CD4-positive, alpha-beta T cell (primary cell): ENCODE data around the gene MTG1. TPM values are rescaled to one million over a fixed set of nuclear protein-coding genes. Genes with fewer than 3 reads are reported as not detected.
A peak's percentile ranks its signal among the peaks of the same experiment; 100 is the strongest.

Source experiments
- ATAC-seq: fragments of 200-7000 bp; cut with Tn5 transposase; one replicate; pipeline ENCODE4 v1.10.0; 2022; ENCODE audit warnings: mild to moderate bottlenecking; ENCODE audit not compliant: poor library complexity
- CTCF ChIA-PET: fragments of 350-600 bp; sonication (Branson Sonifier 250); formaldehyde crosslinking; loops from one replicate; lab custom pipeline; 2021; ENCODE audit warnings: antibody characterized with exemption, inconsistent platforms; lab: Charles Lee
- POLR2A ChIA-PET: fragments of 350-600 bp; sonication (Branson Sonifier 250); formaldehyde crosslinking; loops from one replicate; lab custom pipeline; 2021; ENCODE audit warnings: antibody characterized with exemption, inconsistent platforms; lab: Charles Lee
- DNase-seq, 14 experiments: peaks; one replicate each; pipeline ENCODE4 v3.0.0-alpha.2; 2013 to 2020; ENCODE audit warnings: mixed read lengths in 2 of 14
- H3K27ac ChIP-seq, 2 donors: one replicate each; pipeline versions ENCODE4 v1.5.1 to v1.7.0; 2013; ENCODE audit warnings: low read length in 2 of 2, low read depth in 1 of 2, mild to moderate bottlenecking in 1 of 2
- H3K27me3 ChIP-seq, 2 experiments: 1 replicate in 1 of 2; 2 replicates in 1 of 2; pipeline versions ENCODE4 v1.6.1 to v1.7.0; 2013; ENCODE audit warnings: low read length in 2 of 2, control low read depth in 1 of 2, mild to moderate bottlenecking in 1 of 2, moderate library complexity in 1 of 2; ENCODE audit not compliant: insufficient read depth in 2 of 2, control insufficient read depth in 1 of 2
- H3K36me3 ChIP-seq: one replicate; pipeline ENCODE4 v1.6.1; 2013; ENCODE audit warnings: low read length, control low read depth; ENCODE audit not compliant: insufficient read depth
- H3K4me1 ChIP-seq: one replicate; pipeline ENCODE4 v1.6.1; 2013; ENCODE audit warnings: low read length, control low read depth; ENCODE audit not compliant: insufficient read depth
- H3K4me3 ChIP-seq: one replicate; pipeline ENCODE4 v1.5.1; 2013; ENCODE audit warnings: mild to moderate bottlenecking, low read length, moderate library complexity
- H3K9me3 ChIP-seq, 2 experiments: 1 replicate in 1 of 2; 2 replicates in 1 of 2; pipeline versions ENCODE4 v1.6.1 to v1.7.0; 2013; ENCODE audit warnings: low read length in 2 of 2, mild to moderate bottlenecking in 2 of 2, control low read depth in 1 of 2, moderate library complexity in 1 of 2; ENCODE audit not compliant: control insufficient read depth in 1 of 2, insufficient read depth in 1 of 2
- H3K27ac Mint-ChIP-seq: one replicate; pipeline ENCODE4 v1.8.0; 2020; ENCODE audit warnings: mixed read lengths
- H3K27me3 Mint-ChIP-seq: one replicate; pipeline ENCODE4 v1.8.0; 2021; ENCODE audit warnings: mixed read lengths
- H3K36me3 Mint-ChIP-seq: one replicate; pipeline ENCODE4 v1.8.0; 2021; ENCODE audit warnings: low read depth, mixed read lengths
- H3K4me1 Mint-ChIP-seq: one replicate; pipeline ENCODE4 v1.8.0; 2021; ENCODE audit warnings: low read depth, mixed read lengths
- H3K4me3 Mint-ChIP-seq: one replicate; pipeline ENCODE4 v1.8.0; 2020; ENCODE audit warnings: mild to moderate bottlenecking, mixed read lengths
- H3K9me3 Mint-ChIP-seq: one replicate; pipeline ENCODE4 v1.8.0; 2020; ENCODE audit warnings: mixed read lengths
- intact Hi-C, 2 experiments: fragments of 100-400 bp; cut with DNase I in 1 of 2; cut with micrococcal nuclease in 1 of 2; formaldehyde crosslinking; loops; one replicate each; pipeline versions ENCODE4 v1.15.1 to v1.9.0; 2023 to 2025; cut with DNase I, micrococcal nuclease
- total RNA-seq, 174 experiments: library from RNA in 2 of 174; stranded (reverse) in 2 of 174; gene quantifications; one replicate each; pipeline ENCODE4 v1.2.3 and lab custom pipeline; 2021 to 2026
- TF ChIP-seq, protein P1 (sequence below): fragments of 200-600 bp; IDR thresholded peaks from one replicate; pipeline ENCODE4 v1.8.0; 2022; ENCODE audit warnings: antibody characterized with exemption, mild to moderate bottlenecking

MTG1 gene
- total RNA-seq, 2 experiments from 2014 or later: 28.5 to 34.9 TPM

- no peak overlapping the region for H3K27ac Mint-ChIP-seq
- intact Hi-C loops: no loop called here
- ATAC-seq (no peak), DNase-seq (no peak)
- H3K27me3 ChIP-seq: no peaks in the 10 kb centered on the region
- H3K4me3 Mint-ChIP-seq: no peak overlapping the region
- no peak overlapping the region for H3K4me3 ChIP-seq
- no peaks in the 10 kb centered on the region for H3K4me1 ChIP-seq
- H3K27ac ChIP-seq: no peak overlapping the region
- H3K36me3 ChIP-seq: peaks cover 2% of the 10 kb centered on the region
- CTCF ChIA-PET: no interaction called here
- H3K9me3 ChIP-seq: no peaks in the 10 kb centered on the region
- H3K36me3 Mint-ChIP-seq: no peaks in the 10 kb centered on the region
- H3K27me3 Mint-ChIP-seq: no peaks in the 10 kb centered on the region
- TF ChIP-seq, protein P1, sequence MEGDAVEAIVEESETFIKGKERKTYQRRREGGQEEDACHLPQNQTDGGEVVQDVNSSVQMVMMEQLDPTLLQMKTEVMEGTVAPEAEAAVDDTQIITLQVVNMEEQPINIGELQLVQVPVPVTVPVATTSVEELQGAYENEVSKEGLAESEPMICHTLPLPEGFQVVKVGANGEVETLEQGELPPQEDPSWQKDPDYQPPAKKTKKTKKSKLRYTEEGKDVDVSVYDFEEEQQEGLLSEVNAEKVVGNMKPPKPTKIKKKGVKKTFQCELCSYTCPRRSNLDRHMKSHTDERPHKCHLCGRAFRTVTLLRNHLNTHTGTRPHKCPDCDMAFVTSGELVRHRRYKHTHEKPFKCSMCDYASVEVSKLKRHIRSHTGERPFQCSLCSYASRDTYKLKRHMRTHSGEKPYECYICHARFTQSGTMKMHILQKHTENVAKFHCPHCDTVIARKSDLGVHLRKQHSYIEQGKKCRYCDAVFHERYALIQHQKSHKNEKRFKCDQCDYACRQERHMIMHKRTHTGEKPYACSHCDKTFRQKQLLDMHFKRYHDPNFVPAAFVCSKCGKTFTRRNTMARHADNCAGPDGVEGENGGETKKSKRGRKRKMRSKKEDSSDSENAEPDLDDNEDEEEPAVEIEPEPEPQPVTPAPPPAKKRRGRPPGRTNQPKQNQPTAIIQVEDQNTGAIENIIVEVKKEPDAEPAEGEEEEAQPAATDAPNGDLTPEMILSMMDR: no peak
- no peaks in the 10 kb centered on the region for H3K4me1 Mint-ChIP-seq
- no peaks in the 10 kb centered on the region for H3K9me3 Mint-ChIP-seq
- POLR2A ChIA-PET: no interaction called here
Observed at GRCh38 chr10:133462512-133463305, 68.8 kb downstream of the MTG1 start.

GRCh38 chr10:133464582-133465031, 70.7 kb downstream of the MTG1 start:
- POLR2A ChIA-PET: no interaction called here
- Histone ChIP-seq H3K4me3 (no peak overlapping the region), H3K27me3 (no peaks in the 10 kb centered on the region), H3K36me3 (peaks cover 2% of the 10 kb centered on the region), H3K9me3 (no peaks in the 10 kb centered on the region), H3K4me1 (no peaks in the 10 kb centered on the region), H3K27ac (no peak overlapping the region)
- TF ChIP-seq, protein P1: no peak
- ATAC-seq: no peak
- Mint-ChIP-seq H3K27me3 (no peaks in the 10 kb centered on the region), H3K27ac (no peak overlapping the region), H3K4me3 (no peak overlapping the region), H3K4me1 (no peaks in the 10 kb centered on the region), H3K9me3 (no peaks in the 10 kb centered on the region), H3K36me3 (peaks cover 14% of the 10 kb centered on the region)
- intact Hi-C loops: no loop called here
- CTCF ChIA-PET: no interaction called here
- peak in 1 of 14 experiments; percentile 5 for DNase-seq

DNA sequence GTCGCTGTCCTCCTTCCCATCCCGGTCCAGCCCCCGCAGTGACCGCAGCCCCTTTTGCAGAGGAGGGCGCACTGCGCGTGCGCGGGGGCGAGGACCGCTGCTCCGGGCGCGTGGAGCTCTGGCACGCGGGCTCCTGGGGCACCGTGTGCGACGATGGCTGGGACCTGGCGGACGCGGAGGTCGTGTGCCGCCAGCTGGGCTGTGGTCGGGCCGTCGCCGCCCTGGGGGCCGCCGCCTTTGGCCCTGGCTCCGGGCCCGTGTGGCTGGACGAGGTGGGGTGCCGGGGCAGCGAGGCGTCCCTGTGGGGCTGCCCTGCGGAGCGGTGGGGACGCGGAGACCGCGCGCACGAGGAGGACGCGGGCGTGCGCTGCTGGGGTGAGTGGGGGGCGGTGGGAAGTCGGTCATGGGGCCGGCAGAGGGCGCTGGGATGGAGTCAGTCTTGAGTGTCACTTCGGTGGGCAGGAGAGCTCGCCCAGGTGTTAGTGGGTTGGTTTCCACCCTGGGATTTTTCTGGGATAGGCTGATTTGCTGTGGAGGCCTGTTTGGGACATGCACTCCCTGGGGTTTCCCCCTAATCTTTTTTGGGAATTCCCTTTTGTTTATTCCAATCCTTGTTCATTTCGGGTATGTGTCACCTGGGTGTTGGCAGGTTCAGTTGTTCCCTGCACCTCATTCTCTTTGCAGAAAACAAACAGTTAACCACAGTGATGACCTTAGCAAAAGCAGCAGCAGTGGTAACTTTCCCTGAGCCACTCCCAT, 71.4 kb downstream of the MTG1 start:
- TF ChIP-seq, protein P1: no peak
- Mint-ChIP-seq H3K27me3 (no peaks in the 10 kb centered on the region), H3K36me3 (peaks cover 18% of the 10 kb centered on the region), H3K27ac (no peak overlapping the region), H3K9me3 (no peaks in the 10 kb centered on the region), H3K4me3 (no peak overlapping the region), H3K4me1 (no peaks in the 10 kb centered on the region)
- Histone ChIP-seq H3K27me3 (no peaks in the 10 kb centered on the region), H3K9me3 (no peaks in the 10 kb centered on the region), H3K27ac (no peak overlapping the region), H3K36me3 (peaks cover 2% of the 10 kb centered on the region), H3K4me1 (no peaks in the 10 kb centered on the region), H3K4me3 (no peak overlapping the region)
- intact Hi-C loops: no loop called here
- DNase-seq (peak in 1 of 14 experiments; percentile 6), ATAC-seq (no peak)
- CTCF ChIA-PET: no interaction called here
- POLR2A ChIA-PET: no interaction called here
